ENCODE results near the gene TBC1D30.

The TBC1D30 gene

DNA sequence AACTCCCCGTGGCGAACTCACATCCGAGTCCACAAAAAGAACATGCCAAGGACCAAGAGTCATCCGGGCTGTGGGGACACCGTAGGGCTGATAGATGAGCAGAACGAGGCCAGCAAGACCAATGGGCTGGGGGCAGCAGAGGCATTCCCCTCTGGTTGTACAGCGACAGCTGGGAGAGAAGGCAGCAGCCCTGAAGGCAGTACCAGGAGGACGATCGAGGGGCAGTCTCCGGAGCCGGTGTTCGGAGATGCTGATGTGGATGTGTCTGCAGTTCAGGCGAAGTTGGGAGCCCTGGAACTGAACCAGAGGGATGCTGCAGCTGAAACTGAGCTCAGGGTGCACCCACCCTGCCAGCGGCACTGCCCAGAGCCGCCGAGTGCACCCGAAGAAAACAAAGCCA is 50.7 kb downstream of the TBC1D30 start:
- no peak for TF ChIP-seq Cebpa-rat (IDR thresholded peaks at IDR 0.05)
- peaks cover 0 to 4% (median 0%) of the 10 kb centered on the region in 11 experiments; a peak in 6 of 22 replicates for H3K9me3 ChIP-seq (replicated peaks in 1 of 11)
- 0 out of 22 replicates have a peak, but pooled peaks cover 0 to 5% (median 0%) of the 10 kb centered on the region in 11 experiments for H3K36me3 ChIP-seq

DNA sequence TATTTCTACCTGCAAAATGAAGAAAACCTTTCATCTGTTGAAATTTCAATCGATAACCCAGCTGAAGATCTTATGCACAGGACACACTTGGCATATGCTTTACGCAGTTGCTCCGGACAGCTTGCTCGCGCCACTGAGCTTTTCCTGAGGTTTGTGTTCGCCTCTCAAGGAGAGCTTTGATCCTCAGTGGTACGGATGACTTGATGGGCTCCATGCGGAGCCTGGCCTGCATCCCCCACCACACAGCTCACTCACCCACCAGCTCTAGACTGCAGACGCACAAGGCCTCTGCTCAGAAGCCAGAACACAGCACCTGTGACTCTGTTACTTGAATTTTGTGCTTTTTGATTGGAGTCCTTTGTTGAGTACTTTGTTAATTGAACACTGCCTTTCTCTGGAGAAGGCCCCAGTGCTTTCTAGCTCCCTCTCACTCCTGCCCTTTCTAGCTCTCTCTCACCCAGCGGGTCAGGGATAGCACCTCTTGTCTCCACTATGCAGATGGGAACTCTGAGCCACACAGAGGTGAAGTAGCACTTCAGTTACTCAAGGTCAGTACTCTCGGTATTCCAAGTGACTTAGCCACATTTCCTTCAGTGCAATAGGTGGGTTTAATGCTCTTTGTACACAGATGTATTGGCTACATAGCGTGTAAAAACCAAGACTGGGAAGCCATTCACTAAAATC is 52.1 kb downstream of the TBC1D30 start:
- H3K4me1 ChIP-seq = peaks cover 0 to 20% (median 10%) of the 10 kb centered on the region in 10 experiments; a peak in 9 of 20 replicates
- TF ChIP-seq Cebpa-rat (IDR thresholded peaks at IDR 0.05) = no peak

More for the DNA sequence above, 50.7 kb downstream of the TBC1D30 start:
- Histone ChIP-seq H4K20me1 (no peaks in the 10 kb centered on the region), H3K9ac (no peak overlapping the region), H3K4me3 (no peak overlapping the region), H3K4me1 (peaks cover 0 to 20% (median 10%) of the 10 kb centered on the region in 10 experiments; a peak in 9 of 20 replicates), H3K27ac (no peak overlapping the region), H3K27me3 (no peaks in the 10 kb centered on the region; a peak in 1 of 22 replicates), H3K4me2 (no peak overlapping the region)

DNA sequence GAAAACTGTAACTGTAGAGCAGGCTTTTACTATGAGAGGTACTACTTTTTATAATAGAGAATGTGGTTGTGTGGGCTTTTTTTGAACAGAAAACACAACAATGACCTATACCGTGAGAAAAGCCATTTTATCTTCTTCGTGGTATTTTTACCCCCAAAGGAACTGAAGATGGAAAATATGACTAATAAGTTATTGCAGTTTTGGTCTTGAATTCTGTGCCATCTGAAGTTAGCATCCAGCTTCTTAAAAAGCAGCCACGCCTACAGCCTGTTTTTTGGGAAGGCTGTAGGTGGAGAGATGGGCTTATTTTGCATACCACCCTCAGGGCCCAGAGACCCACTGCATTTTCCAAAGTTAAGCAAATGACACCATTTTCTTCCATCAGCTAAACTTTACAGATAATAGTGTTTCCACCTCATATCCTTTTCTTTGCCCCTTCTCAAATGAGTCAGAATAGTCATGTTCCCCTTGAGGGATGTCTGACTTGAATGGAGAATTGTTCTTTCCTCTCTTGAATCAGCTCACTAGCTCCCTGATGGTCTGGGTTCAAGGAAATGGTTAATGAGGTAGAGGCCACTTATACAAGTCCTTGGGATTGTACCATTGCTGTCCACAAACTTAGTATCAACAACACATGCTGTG is 53.0 kb downstream of the TBC1D30 start:
- Histone ChIP-seq H4K20me1 (no peaks in the 10 kb centered on the region), H3K9ac (no peak overlapping the region), H3K36me3 (0 out of 22 replicates have a peak, but pooled peaks cover 0 to 5% (median 0%) of the 10 kb centered on the region in 11 experiments), H3K4me2 (peak overlapping the region in 7 of 11 experiments; percentile 9 to 43 (median 18); a peak in 9 of 22 replicates), H3K4me3 (no peak overlapping the region), H3K27me3 (no peaks in the 10 kb centered on the region; a peak in 1 of 22 replicates), H3K27ac (no peak overlapping the region), H3K9me3 (replicated peaks in 1 of 11) (peaks cover 0 to 7% (median 0%) of the 10 kb centered on the region in 11 experiments; a peak in 6 of 22 replicates), H3K4me1 (peaks cover 0 to 20% (median 10%) of the 10 kb centered on the region in 10 experiments; a peak in 9 of 20 replicates)
- TF ChIP-seq Cebpa-rat (IDR thresholded peaks at IDR 0.05) = no peak

More for the DNA sequence above, 52.1 kb downstream of the TBC1D30 start:
- H3K27ac ChIP-seq = no peak overlapping the region
- no peaks in the 10 kb centered on the region for H4K20me1 ChIP-seq
- H3K4me2 ChIP-seq = peak overlapping the region in 6 of 11 experiments; percentile 9 to 43 (median 22); a peak in 7 of 22 replicates
- H3K27me3 ChIP-seq = no peaks in the 10 kb centered on the region; a peak in 1 of 22 replicates
- no peak overlapping the region for H3K4me3 ChIP-seq
- H3K9ac ChIP-seq = no peak overlapping the region
- 0 out of 22 replicates have a peak, but pooled peaks cover 0 to 5% (median 0%) of the 10 kb centered on the region in 11 experiments for H3K36me3 ChIP-seq
- H3K9me3 ChIP-seq (replicated peaks in 1 of 11) = peaks cover 0 to 7% (median 0%) of the 10 kb centered on the region in 11 experiments; a peak in 6 of 22 replicates

DNA sequence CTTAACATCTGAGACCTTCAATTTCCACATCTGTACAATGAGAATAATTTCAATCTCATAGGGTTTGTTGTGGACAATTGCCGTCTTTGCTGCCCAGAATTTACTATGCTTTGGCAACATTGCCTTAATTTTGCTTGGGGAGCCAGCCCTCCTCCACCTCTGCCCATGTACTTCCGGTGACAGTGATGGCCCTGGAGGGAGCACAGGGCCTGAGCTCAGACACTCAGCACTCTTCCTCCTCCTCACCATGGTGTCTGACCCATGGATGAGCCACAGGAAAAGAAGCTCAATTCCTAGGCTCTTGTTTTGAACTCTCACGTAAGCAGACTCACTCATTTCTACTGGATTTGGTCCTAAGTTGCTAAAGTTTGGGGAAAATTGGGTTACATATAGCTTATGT is 58.2 kb downstream of the TBC1D30 start:
- no peak for TF ChIP-seq Cebpa-rat (IDR thresholded peaks at IDR 0.05)
- H3K36me3 ChIP-seq = no peaks in the 10 kb centered on the region
- H3K4me3 ChIP-seq = no peak overlapping the region
- no peak overlapping the region for H3K27ac ChIP-seq
- no peak overlapping the region for H3K9ac ChIP-seq
- no peaks in the 10 kb centered on the region for H4K20me1 ChIP-seq
- H3K9me3 ChIP-seq (replicated peaks in 1 of 11) = peaks cover 0 to 7% (median 0%) of the 10 kb centered on the region in 11 experiments; a peak in 5 of 22 replicates
- H3K4me1 ChIP-seq = peaks cover 0 to 2% (median 1%) of the 10 kb centered on the region in 10 experiments; a peak in 6 of 20 replicates
- H3K4me2 ChIP-seq = no peak overlapping the region
- H3K27me3 ChIP-seq = no peaks in the 10 kb centered on the region; a peak in 1 of 22 replicates

DNA sequence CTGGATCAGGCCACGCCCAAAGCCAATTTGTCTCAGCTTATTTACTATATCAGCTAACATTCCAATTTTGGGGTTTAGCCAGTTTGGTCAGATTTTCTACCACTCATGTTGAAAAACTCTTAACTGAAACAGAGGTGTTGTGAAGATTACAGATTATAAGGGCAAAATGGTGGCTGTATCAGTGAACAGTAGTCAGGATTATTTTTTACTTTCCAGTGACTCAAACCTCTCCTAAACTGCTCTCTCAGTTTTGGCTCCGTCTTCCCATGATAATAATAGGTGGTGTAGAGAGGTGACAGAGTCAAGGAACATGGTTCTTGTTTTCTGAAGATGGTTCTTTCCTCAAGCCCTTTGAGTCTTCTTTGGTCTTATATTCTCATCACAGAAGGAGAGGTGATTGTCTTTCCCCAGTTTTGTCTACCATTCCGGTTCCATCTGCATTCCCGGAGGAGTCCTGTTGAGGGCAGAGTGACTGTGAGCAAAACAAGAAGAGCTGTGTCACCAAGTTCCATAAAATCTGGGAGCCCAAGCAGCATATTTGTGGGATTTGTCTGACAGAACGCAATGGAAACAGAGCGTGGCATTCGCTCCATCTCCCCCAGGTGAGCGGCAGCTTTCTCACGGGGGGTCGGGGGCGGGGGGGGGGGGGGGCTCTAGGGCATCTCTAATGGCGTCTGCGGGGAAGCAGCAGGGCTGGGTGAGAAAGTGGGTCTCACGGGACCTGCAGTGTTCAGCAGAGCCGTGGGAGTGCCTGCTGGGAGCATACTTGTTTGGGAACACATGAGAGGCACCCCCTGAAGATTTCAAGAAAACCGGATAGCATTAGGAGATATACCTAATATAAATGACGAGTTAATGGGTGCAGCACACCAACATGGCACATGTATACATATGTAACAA is 59.1 kb downstream of the TBC1D30 start:
- H3K27ac ChIP-seq = no peak overlapping the region

DNA sequence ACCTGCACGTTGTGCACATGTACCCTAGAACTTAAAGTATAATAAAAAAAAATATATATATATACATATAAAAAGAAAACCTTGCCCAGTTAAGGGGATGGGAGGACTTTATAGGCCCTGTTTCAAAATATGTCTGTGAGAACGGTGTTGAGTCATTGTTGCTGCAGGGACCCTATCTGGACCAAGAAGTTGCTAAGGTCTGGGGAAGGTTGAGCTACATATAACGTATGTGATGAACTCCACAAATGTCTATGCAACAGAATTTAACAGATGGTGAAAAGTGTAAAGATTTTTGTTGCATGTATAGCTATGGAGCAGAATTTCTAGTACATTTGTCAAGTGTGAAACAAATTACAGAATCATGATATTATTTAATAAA is 59.7 kb downstream of the TBC1D30 start:
- H3K4me1 ChIP-seq = no peaks in the 10 kb centered on the region
- H4K20me1 ChIP-seq = no peaks in the 10 kb centered on the region
- H3K4me3 ChIP-seq = no peak overlapping the region
- H3K27ac ChIP-seq = no peak overlapping the region
- TF ChIP-seq Cebpa-rat (IDR thresholded peaks at IDR 0.05) = no peak
- H3K4me2 ChIP-seq = no peak overlapping the region
- no peak overlapping the region for H3K9ac ChIP-seq
- H3K9me3 ChIP-seq (replicated peaks in 1 of 11) = peaks cover 0 to 7% (median 0%) of the 10 kb centered on the region in 11 experiments; a peak in 5 of 22 replicates
- H3K36me3 ChIP-seq = no peaks in the 10 kb centered on the region
- H3K27me3 ChIP-seq = no peaks in the 10 kb centered on the region

More for the DNA sequence above, 59.1 kb downstream of the TBC1D30 start:
- Histone ChIP-seq H3K27me3 (no peaks in the 10 kb centered on the region; a peak in 1 of 22 replicates), H3K9me3 (replicated peaks in 1 of 11) (peaks cover 0 to 7% (median 0%) of the 10 kb centered on the region in 11 experiments; a peak in 5 of 22 replicates), H3K36me3 (no peaks in the 10 kb centered on the region), H3K4me1 (no peaks in the 10 kb centered on the region), H3K4me2 (no peak overlapping the region), H4K20me1 (no peaks in the 10 kb centered on the region), H3K4me3 (no peak overlapping the region), H3K9ac (no peak overlapping the region)
- TF ChIP-seq Cebpa-rat (IDR thresholded peaks at IDR 0.05) = no peak

DNA sequence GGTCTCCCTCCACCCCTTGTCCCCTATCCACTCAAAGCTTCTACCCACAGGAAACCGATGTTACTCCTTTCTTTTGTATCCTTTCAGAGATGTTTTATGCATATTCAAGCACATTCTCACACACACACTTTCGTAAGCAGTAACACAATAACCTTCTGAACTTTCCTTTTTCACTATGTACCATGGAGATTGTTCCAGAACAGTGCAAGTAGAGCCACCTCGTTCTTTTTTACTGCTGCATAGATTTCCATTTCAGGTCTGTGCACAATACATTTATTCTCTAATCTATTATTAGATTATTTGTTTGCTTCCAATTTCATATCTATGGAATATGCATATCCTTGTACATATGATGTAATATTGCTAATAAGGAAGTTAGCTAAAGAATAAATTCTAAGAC is 60.3 kb downstream of the TBC1D30 start:
- Histone ChIP-seq H3K4me1 (no peaks in the 10 kb centered on the region), H3K27me3 (no peaks in the 10 kb centered on the region), H4K20me1 (no peaks in the 10 kb centered on the region), H3K9ac (no peak overlapping the region), H3K27ac (no peak overlapping the region), H3K4me2 (no peak overlapping the region), H3K4me3 (no peak overlapping the region), H3K9me3 (replicated peaks in 1 of 11) (peaks cover 0 to 7% (median 0%) of the 10 kb centered on the region in 11 experiments; a peak in 5 of 22 replicates), H3K36me3 (no peaks in the 10 kb centered on the region)
- no peak for TF ChIP-seq Cebpa-rat (IDR thresholded peaks at IDR 0.05)

DNA sequence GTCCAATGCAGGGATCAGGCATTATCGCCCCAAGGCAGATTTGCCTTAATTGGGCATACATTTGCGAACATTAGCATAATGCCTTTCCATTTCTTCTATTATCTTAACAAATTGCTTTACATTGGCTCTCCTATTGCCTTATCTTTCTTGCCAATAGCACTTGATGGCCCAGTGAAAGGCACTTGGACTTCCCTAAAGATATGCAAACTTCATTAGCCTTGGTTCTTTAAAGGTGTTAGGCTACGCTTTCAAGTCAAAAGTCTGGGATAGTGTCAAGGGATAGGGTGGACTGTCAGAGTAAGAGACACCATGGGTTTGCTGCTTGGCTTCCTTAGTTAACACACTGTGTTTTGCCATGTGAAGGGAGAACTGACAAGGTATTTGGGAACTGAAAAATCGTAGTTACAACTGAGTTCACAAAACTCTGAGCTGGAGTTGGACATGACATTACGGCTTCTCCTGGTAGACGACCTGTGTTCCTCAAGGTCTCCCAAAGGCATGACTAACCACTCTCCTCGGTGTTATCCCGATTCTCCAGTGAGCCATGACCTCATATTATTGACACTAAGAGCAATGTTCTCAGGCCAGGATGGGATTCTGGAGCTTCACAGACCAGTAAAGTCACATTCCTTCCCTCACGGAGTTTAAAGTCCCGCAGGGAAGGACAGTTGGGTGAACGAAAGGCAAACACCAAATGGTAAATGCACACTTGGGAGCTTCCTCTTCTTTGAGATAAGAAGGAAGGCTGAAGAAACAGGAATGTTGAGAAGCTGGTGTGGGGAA is 65.2 kb downstream of the TBC1D30 start:
- no peaks in the 10 kb centered on the region for H4K20me1 ChIP-seq
- H3K27me3 ChIP-seq = no peaks in the 10 kb centered on the region
- no peak for TF ChIP-seq Cebpa-rat (IDR thresholded peaks at IDR 0.05)
- no peaks in the 10 kb centered on the region for H3K9me3 ChIP-seq (replicated peaks in 1 of 11)
- H3K4me3 ChIP-seq = no peak overlapping the region
- no peaks in the 10 kb centered on the region for H3K36me3 ChIP-seq
- H3K27ac ChIP-seq = no peak overlapping the region
- no peaks in the 10 kb centered on the region for H3K4me1 ChIP-seq
- no peak overlapping the region for H3K9ac ChIP-seq
- H3K4me2 ChIP-seq = no peak overlapping the region

All from BLaER1 treated with 17β-estradiol and CSF1 and Interleukin-3, amounts not matched to agents 10 nM and 100 nM (cell line).